ENCODE measurements around the gene VGF. TPM values are rescaled to one million over a fixed set of nuclear protein-coding genes. Genes with fewer than 3 reads are reported as not detected.
"Not testable (repeated sequence)": the region's sequence is repeated elsewhere in the genome, so short reads cannot be mapped to it uniquely, and the experiment has no call there.

VGF gene
- total RNA-seq, 4 donors from 2014 or later = not detected

DNA sequence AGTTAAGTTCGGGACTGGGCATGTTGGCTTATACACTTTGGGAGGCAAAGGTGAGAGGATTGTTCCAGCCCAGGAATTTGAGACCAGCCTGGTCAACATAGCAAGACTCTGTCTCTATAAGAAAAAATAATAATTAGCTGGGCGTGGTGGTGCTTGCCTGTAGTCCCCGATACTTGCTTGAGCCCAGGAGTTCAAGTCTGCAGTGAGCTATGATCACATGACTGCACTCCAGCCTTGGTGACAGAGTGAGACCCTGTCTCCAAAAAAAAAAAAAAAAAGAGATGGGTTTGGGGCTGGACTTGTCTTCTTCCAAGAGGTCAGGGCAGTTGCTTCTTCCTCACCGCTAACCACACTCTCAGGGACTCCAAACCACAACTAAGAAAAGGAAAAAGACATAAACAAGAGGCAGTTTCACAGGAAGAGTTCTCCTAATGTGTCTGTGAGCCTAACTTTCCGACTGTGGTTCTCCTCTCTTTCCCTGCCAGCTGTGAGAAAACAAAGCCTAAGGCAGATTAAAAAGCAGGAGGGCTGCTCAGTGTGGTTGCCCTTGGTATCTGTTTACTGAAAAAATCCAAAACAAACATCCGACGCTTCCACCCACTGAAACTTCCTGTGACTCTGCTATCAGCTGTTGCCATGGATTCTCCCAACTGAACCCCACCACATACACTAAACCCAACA, 40.9 kb downstream of the VGF start:
- no peaks in the 10 kb centered on the region for H3K27me3 ChIP-seq
- no peaks in the 10 kb centered on the region for H3K9me3 ChIP-seq
- intact Hi-C loops (cut with DNase I) = no loop called here
- H3K4me1 ChIP-seq = peaks cover 22 to 78% (median 55%) of the 10 kb centered on the region in 3 donors
- WGBS, 2 donors = 20 to 24% methylated on average over 6 of the region's 7 CpGs
- DNase-seq = no peak
- H3K36me3 ChIP-seq = no peaks in the 10 kb centered on the region
- H3K4me3 ChIP-seq = no peak overlapping the region
- TF ChIP-seq, protein P1, sequence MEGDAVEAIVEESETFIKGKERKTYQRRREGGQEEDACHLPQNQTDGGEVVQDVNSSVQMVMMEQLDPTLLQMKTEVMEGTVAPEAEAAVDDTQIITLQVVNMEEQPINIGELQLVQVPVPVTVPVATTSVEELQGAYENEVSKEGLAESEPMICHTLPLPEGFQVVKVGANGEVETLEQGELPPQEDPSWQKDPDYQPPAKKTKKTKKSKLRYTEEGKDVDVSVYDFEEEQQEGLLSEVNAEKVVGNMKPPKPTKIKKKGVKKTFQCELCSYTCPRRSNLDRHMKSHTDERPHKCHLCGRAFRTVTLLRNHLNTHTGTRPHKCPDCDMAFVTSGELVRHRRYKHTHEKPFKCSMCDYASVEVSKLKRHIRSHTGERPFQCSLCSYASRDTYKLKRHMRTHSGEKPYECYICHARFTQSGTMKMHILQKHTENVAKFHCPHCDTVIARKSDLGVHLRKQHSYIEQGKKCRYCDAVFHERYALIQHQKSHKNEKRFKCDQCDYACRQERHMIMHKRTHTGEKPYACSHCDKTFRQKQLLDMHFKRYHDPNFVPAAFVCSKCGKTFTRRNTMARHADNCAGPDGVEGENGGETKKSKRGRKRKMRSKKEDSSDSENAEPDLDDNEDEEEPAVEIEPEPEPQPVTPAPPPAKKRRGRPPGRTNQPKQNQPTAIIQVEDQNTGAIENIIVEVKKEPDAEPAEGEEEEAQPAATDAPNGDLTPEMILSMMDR (IDR thresholded peaks at IDR 0.05) = no peak
- no peak for TF ChIP-seq POLR2A (IDR thresholded peaks at IDR 0.05)
- H3K27ac ChIP-seq = peak overlapping the region; percentile 18 to 85 (median 70)

DNA sequence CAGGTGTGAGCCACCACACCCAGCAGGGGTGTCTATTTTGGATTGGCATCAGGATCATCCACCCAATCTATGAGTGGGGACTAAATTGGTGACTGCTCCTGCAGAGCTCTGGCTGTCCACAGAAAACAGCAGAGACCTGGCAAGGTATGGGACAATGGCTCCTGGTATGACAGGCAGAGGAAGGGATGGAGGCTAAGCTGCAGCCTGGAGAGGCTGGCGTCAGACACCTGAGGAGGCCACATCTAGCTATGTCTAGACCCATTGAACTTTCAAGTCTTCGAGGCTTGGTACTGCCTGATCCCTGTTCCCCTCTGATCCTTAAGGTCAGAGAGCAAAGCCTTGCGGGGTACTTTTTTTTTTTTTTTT, 41.7 kb downstream of the VGF start:
- 42 to 95% methylated on average over 3 of the region's 3 CpGs for WGBS, 2 donors
- intact Hi-C loops (cut with DNase I) = no loop called here
- TF ChIP-seq, protein P1 (IDR thresholded peaks at IDR 0.05) = no peak
- TF ChIP-seq POLR2A (IDR thresholded peaks at IDR 0.05) = no peak
- Histone ChIP-seq H3K4me1 (peaks cover 22 to 78% (median 55%) of the 10 kb centered on the region in 3 donors), H3K9me3 (no peaks in the 10 kb centered on the region), H3K27ac (peak overlapping the region in 2 of 4 donors; percentile 44 to 83), H3K4me3 (no peak overlapping the region), H3K27me3 (no peaks in the 10 kb centered on the region), H3K36me3 (no peaks in the 10 kb centered on the region)
- no peak for DNase-seq

- Histone ChIP-seq H3K4me1 (peaks cover 22 to 75% (median 51%) of the 10 kb centered on the region in 3 donors), H3K27ac (peak overlapping the region; percentile 83 to 95 (median 86)), H3K36me3 (no peaks in the 10 kb centered on the region), H3K9me3 (no peaks in the 10 kb centered on the region), H3K27me3 (no peaks in the 10 kb centered on the region), H3K4me3 (no peak overlapping the region)
- TF ChIP-seq POLR2A (IDR thresholded peaks at IDR 0.05) = no peak
- TF ChIP-seq, protein P1 (IDR thresholded peaks at IDR 0.05) = no peak
- intact Hi-C loops (cut with DNase I) = no loop called here
- DNase-seq = no peak
- WGBS, 2 donors = 88 to 92% methylated on average over 11 of the region's 11 CpGs
Observed at GRCh38 chr7:101122933-101123702, 42.3 kb downstream of the VGF start.

GRCh38 chr7:101121991-101122932, 43.1 kb downstream of the VGF start:
- Histone ChIP-seq H3K9me3 (no peaks in the 10 kb centered on the region), H3K27ac (peak overlapping the region; percentile 83 to 95 (median 86)), H3K27me3 (no peaks in the 10 kb centered on the region), H3K4me3 (peak overlapping the region; percentile 10 to 62 (median 36)), H3K4me1 (peaks cover 19 to 74% (median 43%) of the 10 kb centered on the region in 3 donors), H3K36me3 (no peaks in the 10 kb centered on the region)
- TF ChIP-seq POLR2A (IDR thresholded peaks at IDR 0.05) = peak in 1 of 4 donors; percentile 22
- TF ChIP-seq, protein P1 (IDR thresholded peaks at IDR 0.05) = no peak
- intact Hi-C loops (cut with DNase I) = no loop called here
- WGBS, 2 donors = 24 to 27% methylated on average over 13 to 17 of the region's 17 CpGs
- DNase-seq = no peak

DNA sequence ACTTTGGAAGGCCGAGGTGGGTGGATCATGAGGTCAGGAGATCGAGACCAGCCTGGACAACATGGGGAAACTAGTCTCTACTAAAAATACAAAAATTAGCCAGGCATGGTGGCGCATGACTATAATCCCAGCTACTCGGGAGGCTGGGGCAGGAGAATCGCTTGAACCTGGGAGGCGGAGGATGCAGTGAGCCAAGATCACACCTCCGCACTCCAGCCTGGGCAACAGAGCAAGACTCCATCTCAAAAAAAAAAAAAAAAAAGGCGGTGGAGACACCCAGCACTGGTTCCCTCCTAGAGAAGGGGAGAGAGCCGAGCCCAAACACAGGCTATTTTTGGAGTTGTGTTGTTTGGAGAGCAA, 43.8 kb downstream of the VGF start:
- H3K36me3 ChIP-seq; H3K9me3 ChIP-seq; intact Hi-C loops (cut with DNase I); H3K27me3 ChIP-seq; DNase-seq: not testable (repeated sequence)
- peaks cover 14 to 68% (median 36%) of the 10 kb centered on the region in 3 donors for H3K4me1 ChIP-seq
- WGBS, 2 donors = 56 to 81% methylated on average over 8 of the region's 9 CpGs
- peak overlapping the region in 2 of 4 donors; percentile 40 to 62 for H3K4me3 ChIP-seq
- peak overlapping the region; percentile 83 to 95 (median 86) for H3K27ac ChIP-seq
